Fibroblast of lung (primary cell): Measurements from ENCODE around the gene CBFA2T2. TPM values are rescaled to one million over a fixed set of nuclear protein-coding genes. Genes with fewer than 3 reads are reported as not detected.
"Not testable (repeated sequence)": the region's sequence is repeated elsewhere in the genome, so short reads cannot be mapped to it uniquely, and the experiment has no call there.

Experiments
- DNase-seq, 2 donors: peaks; one replicate each; pipeline versions ENCODE4 v3.0.0 to v3.0.0-alpha.2; 2010; ENCODE audit warnings: low read depth in 2 of 2
- H2AFZ ChIP-seq: 2 replicates; pipeline ENCODE4 v1.5.1; 2012; ENCODE audit warnings: low read length, control low read depth, inconsistent platforms
- H3K27ac ChIP-seq: 2 replicates; pipeline ENCODE4 v1.5.1; 2011; ENCODE audit warnings: low read length, control low read depth; ENCODE audit not compliant: insufficient read depth
- H3K27me3 ChIP-seq: 2 replicates; pipeline ENCODE4 v1.5.1; 2011; ENCODE audit warnings: mild to moderate bottlenecking, low read length; ENCODE audit not compliant: control insufficient read depth, insufficient read depth
- H3K36me3 ChIP-seq: 2 replicates; pipeline ENCODE4 v1.5.1; 2011; ENCODE audit warnings: low read length; ENCODE audit not compliant: control insufficient read depth, insufficient read depth
- H3K4me1 ChIP-seq: 2 replicates; pipeline ENCODE4 v1.5.1; 2011; ENCODE audit warnings: low read length; ENCODE audit not compliant: control insufficient read depth, insufficient read depth; ENCODE audit errors: extremely low read depth
- H3K4me2 ChIP-seq: 2 replicates; pipeline ENCODE4 v1.5.1; 2011; ENCODE audit warnings: low read length, control low read depth; ENCODE audit not compliant: insufficient read depth; ENCODE audit errors: extremely low read depth
- H3K4me3 ChIP-seq, 4 experiments: fragments of 200-600 bp in 1 of 4; sonication (generic) in 1 of 4; replicated peaks in 1 of 4; 2 replicates each; pipeline ENCODE4 v1.5.1; 2011 to 2016; ENCODE audit warnings: low read length in 4 of 4, low read depth in 3 of 4, mild to moderate bottlenecking in 3 of 4, control low read depth in 2 of 4, inconsistent platforms in 1 of 4, mixed read lengths in 1 of 4; ENCODE audit not compliant: insufficient read depth in 1 of 4; ENCODE audit errors: control extremely low read depth in 1 of 4
- H3K79me2 ChIP-seq: 2 replicates; pipeline ENCODE4 v1.5.1; 2012; ENCODE audit warnings: mild to moderate bottlenecking, low read length, inconsistent platforms; ENCODE audit not compliant: control insufficient read depth, insufficient read depth
- H3K9ac ChIP-seq: 2 replicates; pipeline ENCODE4 v1.5.1; 2011; ENCODE audit warnings: mild to moderate bottlenecking, low read length, control low read depth; ENCODE audit not compliant: insufficient read depth
- H3K9me3 ChIP-seq: 2 replicates; pipeline ENCODE4 v1.5.1; 2012; ENCODE audit warnings: low read depth, low read length; ENCODE audit not compliant: control insufficient read depth, insufficient read depth
- H4K20me1 ChIP-seq: 2 replicates; pipeline ENCODE4 v1.5.1; 2011; ENCODE audit warnings: low read length; ENCODE audit not compliant: control insufficient read depth, insufficient read depth; ENCODE audit errors: extremely low read depth
- EZH2 ChIP-seq: IDR thresholded peaks from 2 replicates; pipeline ENCODE4 v1.5.1; 2012; ENCODE audit warnings: low read length, control low read depth, mild to moderate bottlenecking; ENCODE audit errors: missing control alignments
- polyA plus RNA-seq, 2 donors: library from polyadenylated mRNA; depleted of rRNA in 1 of 2; stranded (reverse) in 1 of 2; unstranded in 1 of 2; fragments of >200 nt; gene quantifications; 2 replicates each; pipeline ENCODE4 v1.2.1, GENCODE V29; 2011 to 2012; ENCODE audit warnings: missing spikeins in 1 of 2
- total RNA-seq: library from RNA; depleted of rRNA; stranded (reverse); fragments of >200 nt; gene quantifications from 2 replicates; pipeline ENCODE4 v1.2.1, GENCODE V29; 2014
- TF ChIP-seq, protein P1 (sequence below), 2 donors: IDR thresholded peaks in 1 of 2; conservative IDR thresholded peaks in 1 of 2; 1 replicate in 1 of 2; 2 replicates in 1 of 2; pipeline ENCODE4 v1.5.1; 2011 to 2012; ENCODE audit warnings: low read length in 2 of 2, control low read depth in 1 of 2, inconsistent platforms in 1 of 2, low read depth in 1 of 2, mild to moderate bottlenecking in 1 of 2

CBFA2T2 gene
- total and polyA plus RNA-seq, 2 donors (not counting 1 experiment from before 2014, with no cell fraction given): 5.6 to 7.3 TPM

DNA sequence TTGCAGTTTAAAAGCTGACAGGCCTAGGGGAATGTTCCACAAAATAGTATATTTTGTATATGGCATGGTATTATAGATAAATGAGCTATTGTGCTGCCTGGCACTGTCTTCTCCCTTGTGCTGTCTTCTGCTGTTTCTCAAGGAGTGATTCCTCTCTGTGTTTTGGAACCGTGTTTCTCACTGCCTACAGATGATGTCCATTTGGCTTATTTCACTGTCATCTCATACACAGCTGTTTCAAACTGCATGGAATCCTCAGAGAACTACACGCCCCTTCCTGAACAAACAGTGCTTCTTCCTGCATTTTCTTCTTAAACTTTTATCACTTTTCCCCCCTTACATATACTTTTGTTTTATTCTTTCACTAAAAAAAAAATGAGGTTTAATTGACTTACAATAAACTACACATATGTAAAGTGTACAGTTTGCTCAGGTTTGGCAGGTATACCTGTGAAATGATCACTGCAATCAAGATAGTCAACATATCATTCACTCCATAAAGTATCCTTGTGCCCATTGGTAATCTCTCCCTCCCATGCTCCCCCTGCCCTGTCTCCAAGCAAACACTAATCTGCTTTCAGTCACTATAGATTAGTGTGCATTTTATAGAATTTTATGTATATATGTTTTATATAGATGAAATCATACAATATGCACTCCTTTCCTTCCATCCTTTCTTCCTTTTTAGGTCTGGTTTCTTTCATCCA, 43.0 kb downstream of the CBFA2T2 start:
- no peak overlapping the region for H3K4me2 ChIP-seq
- H3K4me3 ChIP-seq: no peak overlapping the region
- peak in 1 of 2 donors; percentile 66 for DNase-seq
- no peaks in the 10 kb centered on the region for H3K36me3 ChIP-seq
- TF ChIP-seq, protein P1, sequence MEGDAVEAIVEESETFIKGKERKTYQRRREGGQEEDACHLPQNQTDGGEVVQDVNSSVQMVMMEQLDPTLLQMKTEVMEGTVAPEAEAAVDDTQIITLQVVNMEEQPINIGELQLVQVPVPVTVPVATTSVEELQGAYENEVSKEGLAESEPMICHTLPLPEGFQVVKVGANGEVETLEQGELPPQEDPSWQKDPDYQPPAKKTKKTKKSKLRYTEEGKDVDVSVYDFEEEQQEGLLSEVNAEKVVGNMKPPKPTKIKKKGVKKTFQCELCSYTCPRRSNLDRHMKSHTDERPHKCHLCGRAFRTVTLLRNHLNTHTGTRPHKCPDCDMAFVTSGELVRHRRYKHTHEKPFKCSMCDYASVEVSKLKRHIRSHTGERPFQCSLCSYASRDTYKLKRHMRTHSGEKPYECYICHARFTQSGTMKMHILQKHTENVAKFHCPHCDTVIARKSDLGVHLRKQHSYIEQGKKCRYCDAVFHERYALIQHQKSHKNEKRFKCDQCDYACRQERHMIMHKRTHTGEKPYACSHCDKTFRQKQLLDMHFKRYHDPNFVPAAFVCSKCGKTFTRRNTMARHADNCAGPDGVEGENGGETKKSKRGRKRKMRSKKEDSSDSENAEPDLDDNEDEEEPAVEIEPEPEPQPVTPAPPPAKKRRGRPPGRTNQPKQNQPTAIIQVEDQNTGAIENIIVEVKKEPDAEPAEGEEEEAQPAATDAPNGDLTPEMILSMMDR (conservative IDR thresholded peaks at IDR 0.05 in 1 of 2, IDR thresholded peaks at IDR 0.05 in 1 of 2; ENCODE audit: low read depth in 1 of 2, low read length in 2 of 2): no peak
- no peak for TF ChIP-seq EZH2
- no peaks in the 10 kb centered on the region for H4K20me1 ChIP-seq
- no peaks in the 10 kb centered on the region for H3K27me3 ChIP-seq
- no peak overlapping the region for H3K27ac ChIP-seq
- H2AFZ ChIP-seq: no peak overlapping the region
- H3K79me2 ChIP-seq: no peaks in the 10 kb centered on the region
- peaks cover 2% of the 10 kb centered on the region for H3K4me1 ChIP-seq
- no peak overlapping the region for H3K9ac ChIP-seq
- no peaks in the 10 kb centered on the region for H3K9me3 ChIP-seq

DNA sequence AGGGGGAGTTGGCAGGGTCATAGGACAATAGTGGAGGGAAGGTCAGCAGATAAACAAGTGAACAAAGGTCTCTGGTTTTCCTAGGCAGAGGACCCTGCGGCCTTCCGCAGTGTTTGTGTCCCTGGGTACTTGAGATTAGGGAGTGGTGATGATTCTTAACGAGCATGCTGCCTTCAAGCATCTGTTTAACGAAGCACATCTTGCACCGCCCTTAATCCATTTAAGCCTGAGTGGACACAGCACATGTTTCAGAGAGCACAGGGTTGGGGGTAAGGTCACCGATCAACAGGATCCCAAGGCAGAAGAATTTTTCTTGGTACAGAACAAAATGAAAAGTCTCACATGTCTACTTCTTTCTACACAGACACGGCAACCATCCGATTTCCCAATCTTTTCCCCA, 45.8 kb downstream of the CBFA2T2 start:
- DNase-seq, H3K27ac ChIP-seq, H3K9ac ChIP-seq, H3K4me1 ChIP-seq, H3K4me2 ChIP-seq, H3K79me2 ChIP-seq, H2AFZ ChIP-seq, H3K4me3 ChIP-seq, H3K9me3 ChIP-seq, H4K20me1 ChIP-seq, H3K36me3 ChIP-seq, H3K27me3 ChIP-seq: not testable (repeated sequence)

DNA sequence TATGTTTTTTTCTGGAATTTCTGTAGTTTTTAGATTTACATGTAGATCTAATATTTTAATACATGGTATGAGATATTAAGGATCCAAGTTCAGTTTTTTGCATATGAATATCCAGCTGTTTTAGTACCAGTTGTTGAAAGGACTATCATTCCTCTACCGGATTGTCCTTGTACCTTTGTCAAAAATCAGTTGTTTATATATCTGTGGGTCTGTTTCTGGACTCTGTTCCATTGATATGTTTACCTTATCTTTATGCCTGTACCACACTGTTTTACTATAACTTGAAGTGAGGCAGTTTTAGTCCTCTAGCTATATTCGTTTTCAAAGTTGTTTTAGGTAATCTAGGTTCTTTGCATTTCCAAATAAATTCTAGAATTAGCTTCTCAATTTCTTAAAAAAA, 47.7 kb downstream of the CBFA2T2 start:
- H3K4me1 ChIP-seq: peaks cover 4% of the 10 kb centered on the region
- H3K79me2 ChIP-seq: no peaks in the 10 kb centered on the region
- no peaks in the 10 kb centered on the region for H3K9me3 ChIP-seq
- no peak for DNase-seq
- no peak overlapping the region for H2AFZ ChIP-seq
- TF ChIP-seq, protein P1 (conservative IDR thresholded peaks at IDR 0.05 in 1 of 2, IDR thresholded peaks at IDR 0.05 in 1 of 2; ENCODE audit: low read depth in 1 of 2, low read length in 2 of 2): no peak
- no peak for TF ChIP-seq EZH2
- H3K27me3 ChIP-seq: no peaks in the 10 kb centered on the region
- H3K36me3 ChIP-seq: no peaks in the 10 kb centered on the region
- no peak overlapping the region for H3K9ac ChIP-seq
- H3K27ac ChIP-seq: no peak overlapping the region
- H3K4me3 ChIP-seq: no peak overlapping the region
- no peak overlapping the region for H3K4me2 ChIP-seq
- H4K20me1 ChIP-seq: no peaks in the 10 kb centered on the region
